Lower leg skin (tissue), 4 donors: ENCODE results near the gene DGKI. TPM values are rescaled to one million over a fixed set of nuclear protein-coding genes. Genes with fewer than 3 reads are reported as not detected.

Source experiments
- DNase-seq, 2 donors: peaks; one replicate each; pipeline ENCODE4 v3.0.0-alpha.2; 2019; ENCODE audit warnings: low spot score in 2 of 2
- H3K4me3 ChIP-seq: fragments of 200-600 bp; sonication (generic); 2 replicates; pipeline ENCODE4 v1.5.1; 2017; ENCODE audit warnings: mild to moderate bottlenecking, low read depth; ENCODE audit not compliant: poor library complexity, severe bottlenecking
- CTCF ChIP-seq, 3 donors: fragments of 450-650 bp; IDR thresholded peaks; one replicate each; pipeline ENCODE4 v1.5.1; 2016; ENCODE audit warnings: antibody characterized with exemption in 3 of 3, mild to moderate bottlenecking in 3 of 3, moderate library complexity in 2 of 3
- POLR2A ChIP-seq, 2 donors: fragments of 450-650 bp; IDR thresholded peaks; one replicate each; pipeline ENCODE4 v1.6.1; 2016 to 2017; ENCODE audit warnings: antibody characterized with exemption in 2 of 2, mild to moderate bottlenecking in 1 of 2, moderate library complexity in 1 of 2
- WGBS, 2 donors: methylation state at CpG; one replicate each; pipeline ENCODE4 v1.1.5; 2018; 5-methylcytosine and 5-hydroxymethylcytosine counted together
- intact Hi-C: fragments of 100-400 bp; cut with DNase I; formaldehyde crosslinking; loops from one replicate; pipeline ENCODE4 v1.15.0; 2023; ENCODE audit warnings: low total_unique reads
- total RNA-seq, 4 donors: library from RNA; depleted of rRNA; stranded (reverse); fragments of >200 nt; gene quantifications; one replicate each; pipeline ENCODE4 v1.1.0, GENCODE V29; 2016

The DGKI gene
- total RNA-seq, 4 donors from 2014 or later: 0.34 to 2.1 (median 1.3) TPM

DNA sequence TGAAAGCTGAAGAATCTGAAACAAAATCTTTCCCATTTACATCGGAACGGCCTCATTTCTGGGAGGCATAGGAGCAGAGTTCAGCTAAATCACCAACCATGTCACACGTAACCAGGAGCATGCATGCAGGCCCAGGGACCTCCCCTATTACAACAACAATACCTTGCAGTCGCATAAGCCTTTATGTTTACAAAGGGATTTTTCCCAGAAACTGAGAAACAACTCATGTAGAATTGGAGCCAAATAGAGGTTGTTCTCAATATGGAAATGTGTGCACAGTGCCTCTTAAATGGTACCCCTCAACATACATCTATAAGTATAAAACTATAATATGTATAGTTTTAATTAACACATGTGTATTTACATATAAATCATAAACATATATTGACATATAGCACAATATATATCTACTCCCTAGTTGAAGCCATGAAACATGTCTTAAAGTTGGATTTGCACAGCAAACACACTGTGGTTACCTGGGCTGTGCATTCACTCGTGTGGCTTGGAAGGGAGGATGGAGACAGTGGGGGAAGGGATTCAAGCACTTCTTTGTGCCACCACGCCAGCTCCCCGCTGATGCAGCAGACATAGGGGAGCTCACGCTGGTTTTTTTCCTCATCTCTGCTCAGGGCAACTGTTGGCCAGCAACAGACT lies 35.0 kb upstream of the DGKI start:
- 90 to 97% methylated on average over 8 of the region's 8 CpGs for WGBS, 2 donors
- no peak overlapping the region for H3K4me3 ChIP-seq
- TF ChIP-seq POLR2A (IDR thresholded peaks at IDR 0.05) (no peak), CTCF (IDR thresholded peaks at IDR 0.05) (no peak)
- intact Hi-C loops: no loop called here
- no peak for DNase-seq

DNA sequence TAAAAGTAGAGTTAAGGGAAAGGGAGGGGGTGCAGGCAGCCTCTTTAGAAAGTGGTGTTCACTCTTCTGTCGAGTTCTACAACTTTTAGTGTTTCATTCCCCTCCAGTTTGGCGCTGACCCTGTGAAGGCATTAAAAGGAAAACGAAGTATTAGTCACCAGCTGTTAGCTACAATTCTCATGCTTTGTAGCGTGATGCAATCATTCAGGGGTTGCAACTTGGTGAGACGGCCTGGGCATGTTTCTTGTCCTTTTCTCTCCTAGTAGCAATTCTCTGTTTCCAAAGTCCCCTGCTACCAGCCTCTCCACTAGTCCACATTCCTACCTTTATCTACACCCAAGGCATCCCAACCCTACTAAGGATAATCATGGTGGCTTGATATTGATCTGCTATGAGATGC lies 33.7 kb upstream of the DGKI start:
- no peak overlapping the region for H3K4me3 ChIP-seq
- no peak for DNase-seq
- no peak for TF ChIP-seq POLR2A (IDR thresholded peaks at IDR 0.05)
- WGBS, 2 donors: 64 to 72% methylated on average over 5 of the region's 5 CpGs
- intact Hi-C loops: no loop called here

DNA sequence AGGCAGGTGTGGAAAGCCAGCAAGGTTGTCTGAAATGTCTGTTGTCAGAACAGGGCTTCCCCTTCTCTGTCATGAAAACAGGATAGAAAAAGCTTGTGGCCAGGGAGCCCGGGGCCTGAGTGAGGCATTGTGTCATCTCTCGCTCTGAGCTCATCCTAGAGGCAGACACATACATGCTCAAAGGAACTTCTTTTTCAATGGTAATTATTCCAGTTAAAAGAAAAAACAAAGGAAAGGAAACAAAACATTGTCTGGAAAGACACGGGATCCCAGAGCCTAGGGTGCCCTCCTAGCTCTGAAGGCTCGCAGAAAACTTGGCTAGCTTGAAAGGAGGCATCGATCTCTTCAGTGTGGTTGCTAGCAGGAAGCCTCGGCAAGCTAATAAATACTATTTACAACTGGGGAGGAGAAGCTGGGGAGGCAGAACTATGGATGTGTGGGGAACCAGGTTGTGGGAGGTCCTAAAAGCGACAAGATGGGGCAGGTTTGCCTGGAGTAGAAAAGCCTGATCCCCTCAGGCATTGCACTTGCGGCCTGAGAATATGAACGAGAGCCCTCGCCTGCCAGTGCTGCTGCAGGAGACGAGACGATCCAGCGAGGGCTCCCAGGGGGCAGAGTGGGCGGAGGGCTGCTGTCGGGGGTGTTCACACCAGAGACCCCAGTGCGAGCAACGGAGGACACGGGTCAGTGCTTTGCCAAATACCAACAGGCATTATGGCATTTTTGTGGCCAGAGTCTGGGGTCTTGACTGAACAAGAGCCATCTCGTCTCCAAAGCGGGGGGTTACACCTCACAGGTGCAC lies 32.8 kb upstream of the DGKI start:
- whole genome bisulfite sequencing, 2 donors: 72 to 78% methylated on average over 20 of the region's 20 CpGs
- no peak for TF ChIP-seq CTCF (IDR thresholded peaks at IDR 0.05)
- no peak for TF ChIP-seq POLR2A (IDR thresholded peaks at IDR 0.05)
- no peak overlapping the region for H3K4me3 ChIP-seq
- intact Hi-C loops: no loop called here
- no peak for DNase-seq

DNA sequence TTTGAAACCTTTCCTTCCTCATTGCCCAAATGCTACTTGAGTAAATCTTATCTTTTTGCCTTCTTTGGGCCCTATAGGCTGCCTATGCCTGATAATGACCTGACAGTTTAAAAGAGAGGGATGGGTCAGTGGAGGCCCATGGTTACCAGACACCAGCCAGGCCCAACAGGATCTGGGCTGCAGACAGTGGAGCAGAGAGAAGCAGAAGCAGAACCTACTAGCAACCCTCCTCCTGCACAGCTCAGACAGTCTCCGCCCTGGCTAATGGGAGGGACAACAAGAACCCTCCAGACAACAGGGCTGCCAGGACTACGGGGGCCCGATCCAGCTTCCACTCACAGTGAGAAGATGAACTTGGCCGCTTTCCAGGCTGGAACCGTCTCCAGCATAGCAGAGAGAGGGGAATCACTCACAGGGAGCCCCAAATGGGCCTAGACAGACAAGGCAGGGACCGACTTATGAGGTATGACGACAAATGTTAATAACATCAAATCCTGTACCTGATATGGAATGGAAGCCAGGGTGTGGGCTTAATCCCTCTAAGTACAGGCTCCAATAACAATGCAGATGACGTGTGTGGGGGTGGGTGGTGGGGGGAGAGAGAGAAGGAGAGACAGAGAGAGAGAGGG lies 31.7 kb upstream of the DGKI start:
- no peak overlapping the region for H3K4me3 ChIP-seq
- intact Hi-C loops: no loop called here
- 47 to 66% methylated on average over 8 of the region's 8 CpGs for WGBS, 2 donors
- DNase-seq: peak in 1 of 2 donors; percentile 92
- TF ChIP-seq POLR2A (IDR thresholded peaks at IDR 0.05): no peak
- TF ChIP-seq CTCF (IDR thresholded peaks at IDR 0.05): no peak

GRCh38 chr7:137877027-137877675 lies 30.4 kb upstream of the DGKI start:
- WGBS, 2 donors: 77 to 85% methylated on average over 5 of the region's 5 CpGs

More at GRCh38 chr7:137877027-137877675, 30.4 kb upstream of the DGKI start:
- TF ChIP-seq CTCF (IDR thresholded peaks at IDR 0.05) (no peak), POLR2A (IDR thresholded peaks at IDR 0.05) (no peak)
- no peak overlapping the region for H3K4me3 ChIP-seq
- no peak for DNase-seq
- intact Hi-C loops: no loop called here
